ENCODE results near the gene PLGRKT. TPM values are rescaled to one million over a fixed set of nuclear protein-coding genes. Genes with fewer than 3 reads are reported as not detected.

The PLGRKT gene, protein sequence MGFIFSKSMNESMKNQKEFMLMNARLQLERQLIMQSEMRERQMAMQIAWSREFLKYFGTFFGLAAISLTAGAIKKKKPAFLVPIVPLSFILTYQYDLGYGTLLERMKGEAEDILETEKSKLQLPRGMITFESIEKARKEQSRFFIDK
- total RNA-seq (2013), result 10.0 TPM
- 10 to 100 TPM in 2 of 3 donors, 1 to 10 TPM in 1; 4.6 to 19.7 (median 14.8) TPM for polyA plus RNA-seq
- polyA minus RNA-seq, result 0.72 and 0.83 TPM in 2 replicates
- 2.9 to 15.7 (median 6.8) reads per million in 11 experiments for total RNA-seq

DNA sequence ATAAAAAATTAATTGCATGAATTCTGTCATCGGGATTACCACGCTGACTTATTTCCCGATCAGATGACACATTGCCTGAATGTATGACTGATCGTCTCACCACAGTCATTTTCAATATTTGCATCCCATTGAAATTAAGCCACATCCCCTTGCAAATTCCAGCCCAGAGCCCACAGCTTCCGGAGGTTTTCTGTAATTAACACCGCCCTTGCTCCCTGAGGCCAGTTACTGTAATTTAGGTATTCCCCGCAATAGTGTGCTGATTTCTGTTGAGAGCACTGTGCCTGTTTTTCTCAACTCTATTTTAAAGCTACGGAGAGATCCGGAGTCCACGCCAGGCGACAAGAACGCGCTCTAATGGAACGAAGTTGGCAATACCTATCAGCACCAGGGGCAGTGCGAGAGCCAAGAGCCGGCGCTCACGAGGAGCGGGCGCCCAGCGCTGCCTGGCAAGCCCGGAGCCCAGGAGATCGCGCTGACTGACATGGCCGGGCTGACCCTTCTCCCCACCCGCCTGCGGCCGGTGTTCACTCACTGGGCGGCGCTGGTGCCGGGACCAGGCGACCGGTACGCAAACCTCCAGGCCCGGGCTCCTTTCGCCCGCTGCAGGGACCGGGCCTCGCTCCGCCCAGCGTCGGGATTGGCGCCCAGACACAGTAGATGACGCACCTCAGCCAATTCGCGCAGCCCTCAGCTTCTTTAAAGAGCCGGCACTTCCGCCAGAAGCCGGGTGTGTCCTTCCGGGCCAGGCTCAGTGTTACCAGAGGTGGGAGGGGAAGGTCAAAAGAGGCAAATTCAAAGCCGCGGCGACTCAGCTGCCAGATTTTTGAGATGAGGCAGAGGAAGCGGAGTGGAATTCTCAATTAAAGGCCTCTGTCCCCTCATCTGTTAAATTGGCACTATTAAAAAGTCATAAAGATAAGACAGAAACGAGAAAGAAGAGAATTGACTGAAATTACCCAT, at the start of gene PLGRKT:
TSS of gene PLGRKT (minus strand) at position 672 of the 963 bp plus-strand sequence. CDS start 5,948 bp downstream, outside the sequence.
- peaks cover 0 to 14% of the 10 kb centered on the region in 2 donors for H3K9me3 ChIP-seq (replicated peaks in 1 of 2; ENCODE audit: control insufficient read depth in 1 of 2, insufficient read depth in 1 of 2, low read length in 2 of 2)
- peak within 1 kb of the TSS; percentile 58 to 81 (median 80) for H3K4me3 ChIP-seq (replicated peaks in 1 of 3; ENCODE audit: low read depth in 2 of 3, low read length in 3 of 3)
- no peaks in the 10 kb centered on the region for H3K36me3 ChIP-seq (replicated peaks in 1 of 2; ENCODE audit: control insufficient read depth in 1 of 2, insufficient read depth in 2 of 2, low read length in 2 of 2)
- H3K36me3 Mint-ChIP-seq, result peaks cover 14 to 26% of the 10 kb centered on the region in 2 donors
- H3K27ac Mint-ChIP-seq, result peak within 1 kb of the TSS; percentile 88 to 97 (median 96)
- no peaks in the 10 kb centered on the region for H3K79me2 ChIP-seq (ENCODE audit: insufficient read depth, low read length)
- peak within 1 kb of the TSS; percentile 85 for H2AFZ ChIP-seq (ENCODE audit: insufficient read depth, low read depth, low read length, poor library complexity, severe bottlenecking)
- H3K27ac ChIP-seq (ENCODE audit: low read depth in 1 of 2, low read length in 2 of 2), result peak within 1 kb of the TSS; percentile 87 to 94
- H3K9me3 Mint-ChIP-seq, result peaks cover 7 to 16% (median 12%) of the 10 kb centered on the region in 7 donors
- peaks cover 0 to 1% (median 0%) of the 10 kb centered on the region in 3 donors for H3K27me3 Mint-ChIP-seq (ENCODE audit: low read depth in 3 of 3)
- peak within 1 kb of the TSS; percentile 84 to 94 for H3K4me3 Mint-ChIP-seq
- peaks cover 20% of the 10 kb centered on the region for H3K4me1 Mint-ChIP-seq
- H3K4me1 ChIP-seq (ENCODE audit: control insufficient read depth in 1 of 2, insufficient read depth in 2 of 2, low read length in 2 of 2), result peaks cover 14 to 22% of the 10 kb centered on the region in 2 donors
- TF ChIP-seq, protein P1, sequence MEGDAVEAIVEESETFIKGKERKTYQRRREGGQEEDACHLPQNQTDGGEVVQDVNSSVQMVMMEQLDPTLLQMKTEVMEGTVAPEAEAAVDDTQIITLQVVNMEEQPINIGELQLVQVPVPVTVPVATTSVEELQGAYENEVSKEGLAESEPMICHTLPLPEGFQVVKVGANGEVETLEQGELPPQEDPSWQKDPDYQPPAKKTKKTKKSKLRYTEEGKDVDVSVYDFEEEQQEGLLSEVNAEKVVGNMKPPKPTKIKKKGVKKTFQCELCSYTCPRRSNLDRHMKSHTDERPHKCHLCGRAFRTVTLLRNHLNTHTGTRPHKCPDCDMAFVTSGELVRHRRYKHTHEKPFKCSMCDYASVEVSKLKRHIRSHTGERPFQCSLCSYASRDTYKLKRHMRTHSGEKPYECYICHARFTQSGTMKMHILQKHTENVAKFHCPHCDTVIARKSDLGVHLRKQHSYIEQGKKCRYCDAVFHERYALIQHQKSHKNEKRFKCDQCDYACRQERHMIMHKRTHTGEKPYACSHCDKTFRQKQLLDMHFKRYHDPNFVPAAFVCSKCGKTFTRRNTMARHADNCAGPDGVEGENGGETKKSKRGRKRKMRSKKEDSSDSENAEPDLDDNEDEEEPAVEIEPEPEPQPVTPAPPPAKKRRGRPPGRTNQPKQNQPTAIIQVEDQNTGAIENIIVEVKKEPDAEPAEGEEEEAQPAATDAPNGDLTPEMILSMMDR (IDR thresholded peaks at IDR 0.05), result no peak
- WGBS (ENCODE audit: insufficient coverage), result under 1% methylated on average over 42 of the region's 55 CpGs
- H3K27me3 ChIP-seq (ENCODE audit: control insufficient read depth in 2 of 2, insufficient read depth in 2 of 2, low read length in 2 of 2), result no peaks in the 10 kb centered on the region
- H4K20me1 ChIP-seq (ENCODE audit: insufficient read depth, low read length), result no peaks in the 10 kb centered on the region
- peak; percentile 90 to 95 (median 93) for DNase-seq
- intact Hi-C loops (cut with micrococcal nuclease), result no loop called here
- peak within 1 kb of the TSS; percentile 79 for H3K4me2 ChIP-seq (replicated peaks; ENCODE audit: extremely low read depth, low read length, poor library complexity, severe bottlenecking)
- peak within 1 kb of the TSS; percentile 82 for H3K9ac ChIP-seq (ENCODE audit: insufficient read depth, low read length, poor library complexity, severe bottlenecking)

DNA sequence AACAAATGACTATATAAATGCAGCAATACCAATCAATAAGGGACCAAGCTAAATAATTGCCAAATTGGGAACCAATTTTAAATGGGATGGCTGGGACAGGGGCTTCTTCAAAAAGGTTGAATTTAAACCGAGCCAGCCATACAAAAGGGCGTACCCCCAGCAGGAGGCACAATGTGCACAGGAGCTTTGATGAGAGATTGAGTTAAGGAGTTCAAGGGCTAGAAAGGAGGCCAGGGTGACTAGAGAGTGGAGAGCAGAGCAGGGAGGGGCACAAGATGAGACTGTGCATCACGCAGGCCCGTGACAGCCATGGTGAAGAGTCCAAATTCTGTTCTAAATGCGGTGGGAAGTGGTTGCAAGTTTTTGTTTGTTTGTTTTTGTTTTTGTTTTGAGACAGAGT, 49.3 kb upstream of the PLGRKT start:
- no peak overlapping the region for H3K27ac Mint-ChIP-seq
- H3K4me1 Mint-ChIP-seq, result peaks cover 15% of the 10 kb centered on the region
- DNase-seq, result no peak
- no peaks in the 10 kb centered on the region for H3K36me3 Mint-ChIP-seq
- H3K9me3 Mint-ChIP-seq, result peaks cover 0 to 2% (median 0%) of the 10 kb centered on the region in 7 donors
- Histone ChIP-seq H3K4me1 (ENCODE audit: control insufficient read depth in 1 of 2, insufficient read depth in 2 of 2, low read length in 2 of 2) (peaks cover 11 to 12% of the 10 kb centered on the region in 2 donors), H3K4me2 (replicated peaks; ENCODE audit: extremely low read depth, low read length, poor library complexity, severe bottlenecking) (no peak overlapping the region), H3K27ac (ENCODE audit: low read depth in 1 of 2, low read length in 2 of 2) (no peak overlapping the region), H3K9ac (ENCODE audit: insufficient read depth, low read length, poor library complexity, severe bottlenecking) (no peak overlapping the region), H3K27me3 (ENCODE audit: control insufficient read depth in 2 of 2, insufficient read depth in 2 of 2, low read length in 2 of 2) (no peaks in the 10 kb centered on the region), H3K4me3 (replicated peaks in 1 of 3; ENCODE audit: low read depth in 2 of 3, low read length in 3 of 3) (no peak overlapping the region), H3K79me2 (ENCODE audit: insufficient read depth, low read length) (no peaks in the 10 kb centered on the region), H3K36me3 (replicated peaks in 1 of 2; ENCODE audit: control insufficient read depth in 1 of 2, insufficient read depth in 2 of 2, low read length in 2 of 2) (no peaks in the 10 kb centered on the region), H2AFZ (ENCODE audit: insufficient read depth, low read depth, low read length, poor library complexity, severe bottlenecking) (no peak overlapping the region), H3K9me3 (replicated peaks in 1 of 2; ENCODE audit: control insufficient read depth in 1 of 2, insufficient read depth in 1 of 2, low read length in 2 of 2) (no peaks in the 10 kb centered on the region), H4K20me1 (ENCODE audit: insufficient read depth, low read length) (no peaks in the 10 kb centered on the region)
- no peak overlapping the region for H3K4me3 Mint-ChIP-seq
- TF ChIP-seq, protein P1 (IDR thresholded peaks at IDR 0.05), result no peak
- 100% methylated on average over 5 of the region's 5 CpGs for WGBS (ENCODE audit: insufficient coverage)
- intact Hi-C loops (cut with micrococcal nuclease), result no loop called here
- peaks cover 0 to 4% (median 0%) of the 10 kb centered on the region in 3 donors for H3K27me3 Mint-ChIP-seq (ENCODE audit: low read depth in 3 of 3)
